Liver (tissue), 9 donors: ENCODE data around the gene CYB5R4. TPM values are rescaled to one million over a fixed set of nuclear protein-coding genes. Genes with fewer than 3 reads are reported as not detected.

Source experiments
- DNase-seq: peaks from one replicate; pipeline ENCODE4 v3.0.0-alpha.2; 2017; ENCODE audit warnings: low spot score
- H3K27ac ChIP-seq, 2 donors: one replicate each; pipeline ENCODE4 v1.7.0; 2013; ENCODE audit warnings: inconsistent platforms in 2 of 2, low read length in 2 of 2, control low read depth in 1 of 2, low read depth in 1 of 2, mild to moderate bottlenecking in 1 of 2
- H3K27me3 ChIP-seq, 4 donors: one replicate each; pipeline versions ENCODE4 v1.6.1 to v1.7.0; 2013; ENCODE audit warnings: low read length in 3 of 4, inconsistent platforms in 1 of 4, mild to moderate bottlenecking in 1 of 4, moderate library complexity in 1 of 4; ENCODE audit not compliant: control insufficient read depth in 4 of 4, insufficient read depth in 4 of 4
- H3K36me3 ChIP-seq, 4 donors: one replicate each; pipeline versions ENCODE4 v1.6.1 to v1.7.0; 2013; ENCODE audit warnings: low read length in 3 of 4, mild to moderate bottlenecking in 3 of 4, low read depth in 1 of 4, moderate library complexity in 1 of 4; ENCODE audit not compliant: control insufficient read depth in 4 of 4, insufficient read depth in 3 of 4
- H3K4me1 ChIP-seq, 4 donors: one replicate each; pipeline versions ENCODE4 v1.6.1 to v1.7.0; 2013; ENCODE audit warnings: low read length in 3 of 4, mild to moderate bottlenecking in 3 of 4, moderate library complexity in 1 of 4; ENCODE audit not compliant: control insufficient read depth in 4 of 4, insufficient read depth in 4 of 4
- H3K4me3 ChIP-seq, 3 donors: one replicate each; pipeline versions ENCODE4 v1.6.1 to v1.7.0; 2013; ENCODE audit warnings: low read length in 3 of 3, control low read depth in 1 of 3, low read depth in 1 of 3, mild to moderate bottlenecking in 1 of 3
- H3K9ac ChIP-seq, 2 donors: one replicate each; pipeline ENCODE4 v1.7.0; 2013; ENCODE audit warnings: low read length in 2 of 2, mild to moderate bottlenecking in 2 of 2, moderate library complexity in 2 of 2, control low read depth in 1 of 2, low read depth in 1 of 2
- H3K9me3 ChIP-seq, 4 donors: one replicate each; pipeline versions ENCODE4 v1.6.1 to v1.7.0; 2013; ENCODE audit warnings: low read length in 3 of 4; ENCODE audit not compliant: control insufficient read depth in 4 of 4
- FOXA2 ChIP-seq: IDR thresholded peaks from 2 replicates; pipeline ENCODE4 v1.6.1; 2016; ENCODE audit warnings: antibody characterized with exemption
- GABPA ChIP-seq, 2 donors: IDR thresholded peaks in 1 of 2; conservative IDR thresholded peaks in 1 of 2; 2 replicates each; pipeline ENCODE4 v1.6.1; 2016; ENCODE audit warnings: antibody characterized with exemption in 2 of 2, mild to moderate bottlenecking in 1 of 2, moderate library complexity in 1 of 2
- HNF4A ChIP-seq, 2 donors: conservative IDR thresholded peaks; 2 replicates each; pipeline ENCODE4 v1.6.1; 2016; ENCODE audit warnings: antibody characterized with exemption in 2 of 2, mild to moderate bottlenecking in 2 of 2
- JUND ChIP-seq, 2 donors: IDR thresholded peaks; 2 replicates each; pipeline ENCODE4 v1.6.1; 2016; ENCODE audit warnings: antibody characterized with exemption in 2 of 2
- NR2F2 ChIP-seq: IDR thresholded peaks from 2 replicates; pipeline ENCODE4 v1.6.1; 2016; ENCODE audit warnings: antibody characterized with exemption
- RAD21 ChIP-seq, 2 donors: IDR thresholded peaks; 2 replicates each; pipeline ENCODE4 v1.6.1; 2016; ENCODE audit warnings: antibody characterized with exemption in 2 of 2, mild to moderate bottlenecking in 2 of 2
- RXRA ChIP-seq, 2 donors: IDR thresholded peaks; 2 replicates each; pipeline ENCODE4 v1.6.1; 2017 to 2018; ENCODE audit warnings: antibody characterized with exemption in 2 of 2, mild to moderate bottlenecking in 1 of 2
- SP1 ChIP-seq: IDR thresholded peaks from 2 replicates; pipeline ENCODE4 v1.6.1; 2018; ENCODE audit warnings: antibody characterized with exemption, mild to moderate bottlenecking
- TAF1 ChIP-seq: conservative IDR thresholded peaks from 2 replicates; pipeline ENCODE4 v1.6.1; 2016; ENCODE audit warnings: antibody characterized with exemption, mild to moderate bottlenecking
- WGBS: extraction: QIAGEN DNeasy Blood & Tissue Kit; methylation state at CpG from one replicate; pipeline ENCODE4 v1.1.7; 2013; 5-methylcytosine and 5-hydroxymethylcytosine counted together
- polyA plus RNA-seq, 2 donors: library from polyadenylated mRNA; stranded (reverse) in 1 of 2; unstranded in 1 of 2; fragments of 200-250 nt in 1 of 2; fragments of >200 nt in 1 of 2; fragmentation: Nextera tagmentation in 1 of 2; extraction: Ambion mirVana in 1 of 2; gene quantifications; one replicate each; pipeline versions ENCODE4 v1.2.1 to v1.2.3, GENCODE V29; 2013 to 2015
- total RNA-seq, 2 donors: library from RNA; depleted of rRNA; stranded (reverse); fragments of >200 nt; gene quantifications; one replicate each; pipeline ENCODE4 v1.2.3, GENCODE V29; 2014
- TF ChIP-seq, protein P1 (sequence below): IDR thresholded peaks from 2 replicates; pipeline ENCODE4 v1.6.1; 2016; ENCODE audit warnings: antibody characterized with exemption
- TF ChIP-seq, protein P2 (sequence below): IDR thresholded peaks from 2 replicates; pipeline ENCODE4 v1.6.1; 2016; ENCODE audit warnings: antibody characterized with exemption, mild to moderate bottlenecking
- donor health status: healthy.
- donor health status: healthy.
- donor health status: healthy.
- donor health status: healthy.
- donor health status: healthy.

Gene CYB5R4
- total and polyA plus RNA-seq, 4 donors: 3.4 to 7.8 (median 5.4) TPM

DNA sequence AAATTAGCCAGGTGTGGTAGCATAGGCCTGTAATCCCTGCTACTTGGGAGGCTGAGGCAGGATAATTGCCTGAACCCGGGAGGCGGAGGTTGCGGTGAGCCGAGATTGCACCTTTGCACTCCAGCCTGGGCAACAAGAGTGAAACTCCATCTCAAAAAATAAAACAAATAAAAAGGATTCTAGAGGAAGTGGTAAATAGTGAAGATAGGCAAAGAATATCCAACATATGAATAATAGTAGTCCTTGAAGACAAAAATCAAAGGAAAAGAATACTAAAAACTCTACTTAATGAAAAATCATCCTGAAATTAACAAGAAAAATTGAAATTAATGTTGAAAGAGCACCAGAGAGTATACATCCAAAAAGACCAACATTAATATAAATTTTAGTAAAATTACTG lies 107.0 kb downstream of the CYB5R4 start:
- no peak for DNase-seq
- peaks cover 0 to 8% (median 8%) of the 10 kb centered on the region in 4 donors for H3K36me3 ChIP-seq
- WGBS: 98% methylated on average over 4 of the region's 4 CpGs
- H3K4me3 ChIP-seq: no peak overlapping the region
- no peak for TF ChIP-seq SP1
- peaks cover 0 to 8% (median 3%) of the 10 kb centered on the region in 4 donors for H3K9me3 ChIP-seq
- no peaks in the 10 kb centered on the region for H3K4me1 ChIP-seq
- no peak overlapping the region for H3K27ac ChIP-seq
- H3K27me3 ChIP-seq: no peaks in the 10 kb centered on the region
- H3K9ac ChIP-seq: no peak overlapping the region

DNA sequence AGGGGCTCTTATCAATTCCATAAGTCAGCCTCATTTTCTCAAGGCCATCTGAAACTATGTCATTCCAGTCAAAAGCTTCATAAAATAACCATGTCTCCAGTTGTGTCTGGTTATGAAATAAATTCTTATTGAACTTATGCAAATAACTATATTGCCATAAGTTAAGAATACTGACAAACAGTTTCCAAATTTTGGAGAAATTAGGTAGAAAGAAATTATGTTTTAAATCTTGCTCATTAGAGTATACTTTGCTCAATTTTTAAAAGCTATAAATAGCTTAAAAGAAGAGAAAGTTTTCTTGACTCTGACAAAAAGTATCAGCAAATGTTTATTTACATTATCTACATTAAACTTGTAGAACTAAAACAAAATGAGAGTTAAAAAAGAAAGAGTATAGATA lies 111.1 kb downstream of the CYB5R4 start:
- H3K9me3 ChIP-seq: peaks cover 0 to 8% (median 2%) of the 10 kb centered on the region in 4 donors
- DNase-seq: no peak
- H3K27me3 ChIP-seq: no peaks in the 10 kb centered on the region

DNA sequence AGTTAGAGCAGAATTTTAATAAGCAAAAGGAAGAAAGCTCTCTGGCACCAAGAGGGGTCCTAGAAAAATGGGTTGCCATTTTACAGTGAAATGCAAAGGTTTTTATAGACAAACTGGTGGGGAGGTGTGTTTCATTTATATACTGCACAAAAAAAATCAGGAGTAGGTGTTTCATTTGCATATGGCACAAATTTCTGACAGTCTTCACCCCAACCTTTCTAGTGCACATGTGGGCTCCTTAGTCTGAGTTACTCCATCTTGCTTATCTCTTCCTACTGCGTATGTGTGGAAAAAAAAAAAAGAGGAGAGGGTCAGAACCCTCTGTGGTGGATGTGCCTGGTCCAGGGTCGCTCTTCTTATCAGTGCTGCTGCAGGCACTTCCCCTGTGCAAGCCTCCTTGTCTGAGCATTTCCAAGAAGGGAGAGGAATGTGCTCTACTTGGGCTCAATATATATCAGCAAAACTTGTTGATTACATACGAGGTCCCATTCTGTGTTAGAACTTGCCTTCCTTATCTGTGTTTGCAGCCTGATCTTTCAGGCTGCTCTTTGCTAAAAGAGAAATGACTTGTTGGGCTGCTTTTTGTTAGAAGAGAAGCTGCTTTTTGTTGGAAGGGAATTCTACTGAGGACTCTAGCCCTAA lies 115.0 kb downstream of the CYB5R4 start:
- no peaks in the 10 kb centered on the region for H3K36me3 ChIP-seq
- H3K27me3 ChIP-seq: no peaks in the 10 kb centered on the region
- H3K27ac ChIP-seq: no peak overlapping the region
- 26% methylated on average over 3 of the region's 3 CpGs for WGBS
- no peaks in the 10 kb centered on the region for H3K4me1 ChIP-seq
- no peak for DNase-seq
- TF ChIP-seq JUND (IDR thresholded peaks at IDR 0.05): no peak
- TF ChIP-seq RXRA (IDR thresholded peaks at IDR 0.05): no peak
- TF ChIP-seq, protein P1, sequence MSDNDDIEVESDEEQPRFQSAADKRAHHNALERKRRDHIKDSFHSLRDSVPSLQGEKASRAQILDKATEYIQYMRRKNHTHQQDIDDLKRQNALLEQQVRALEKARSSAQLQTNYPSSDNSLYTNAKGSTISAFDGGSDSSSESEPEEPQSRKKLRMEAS: no peak
- no peak for TF ChIP-seq TAF1
- TF ChIP-seq FOXA2: no peak
- TF ChIP-seq NR2F2: no peak
- no peak for TF ChIP-seq GABPA (IDR thresholded peaks at IDR 0.05 in 1 of 2, conservative IDR thresholded peaks at IDR 0.05 in 1 of 2)
- TF ChIP-seq HNF4A (conservative IDR thresholded peaks at IDR 0.05): no peak
- TF ChIP-seq RAD21 (IDR thresholded peaks at IDR 0.05): no peak
- H3K4me3 ChIP-seq: no peak overlapping the region
- H3K9ac ChIP-seq: no peak overlapping the region
- no peaks in the 10 kb centered on the region for H3K9me3 ChIP-seq

More for the DNA sequence above, 111.1 kb downstream of the CYB5R4 start:
- no peaks in the 10 kb centered on the region for H3K4me1 ChIP-seq
- TF ChIP-seq SP1: no peak
- TF ChIP-seq, protein P2, sequence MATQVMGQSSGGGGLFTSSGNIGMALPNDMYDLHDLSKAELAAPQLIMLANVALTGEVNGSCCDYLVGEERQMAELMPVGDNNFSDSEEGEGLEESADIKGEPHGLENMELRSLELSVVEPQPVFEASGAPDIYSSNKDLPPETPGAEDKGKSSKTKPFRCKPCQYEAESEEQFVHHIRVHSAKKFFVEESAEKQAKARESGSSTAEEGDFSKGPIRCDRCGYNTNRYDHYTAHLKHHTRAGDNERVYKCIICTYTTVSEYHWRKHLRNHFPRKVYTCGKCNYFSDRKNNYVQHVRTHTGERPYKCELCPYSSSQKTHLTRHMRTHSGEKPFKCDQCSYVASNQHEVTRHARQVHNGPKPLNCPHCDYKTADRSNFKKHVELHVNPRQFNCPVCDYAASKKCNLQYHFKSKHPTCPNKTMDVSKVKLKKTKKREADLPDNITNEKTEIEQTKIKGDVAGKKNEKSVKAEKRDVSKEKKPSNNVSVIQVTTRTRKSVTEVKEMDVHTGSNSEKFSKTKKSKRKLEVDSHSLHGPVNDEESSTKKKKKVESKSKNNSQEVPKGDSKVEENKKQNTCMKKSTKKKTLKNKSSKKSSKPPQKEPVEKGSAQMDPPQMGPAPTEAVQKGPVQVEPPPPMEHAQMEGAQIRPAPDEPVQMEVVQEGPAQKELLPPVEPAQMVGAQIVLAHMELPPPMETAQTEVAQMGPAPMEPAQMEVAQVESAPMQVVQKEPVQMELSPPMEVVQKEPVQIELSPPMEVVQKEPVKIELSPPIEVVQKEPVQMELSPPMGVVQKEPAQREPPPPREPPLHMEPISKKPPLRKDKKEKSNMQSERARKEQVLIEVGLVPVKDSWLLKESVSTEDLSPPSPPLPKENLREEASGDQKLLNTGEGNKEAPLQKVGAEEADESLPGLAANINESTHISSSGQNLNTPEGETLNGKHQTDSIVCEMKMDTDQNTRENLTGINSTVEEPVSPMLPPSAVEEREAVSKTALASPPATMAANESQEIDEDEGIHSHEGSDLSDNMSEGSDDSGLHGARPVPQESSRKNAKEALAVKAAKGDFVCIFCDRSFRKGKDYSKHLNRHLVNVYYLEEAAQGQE: no peak
- H3K27ac ChIP-seq: no peak overlapping the region
- no peaks in the 10 kb centered on the region for H3K36me3 ChIP-seq
- H3K4me3 ChIP-seq: no peak overlapping the region
- no peak overlapping the region for H3K9ac ChIP-seq
